DND-41 (cell line): ENCODE measurements around the gene GRIK3.

Experiments used
- ATAC-seq: fragments of 200-7000 bp; cut with Tn5 transposase; 3 replicates; pipeline ENCODE4 v1.9.1; 2021; ENCODE audit warnings: low read depth; ENCODE audit not compliant: insufficient read depth
- DNase-seq: peaks from one replicate; pipeline ENCODE4 v3.0.0-alpha.2; 2020
- H2AFZ ChIP-seq: 2 replicates; pipeline ENCODE4 v1.6.0; 2012; ENCODE audit warnings: low read depth, low read length
- H3K27ac ChIP-seq: 2 replicates; pipeline ENCODE4 v1.5.1; 2012; ENCODE audit warnings: low read length, inconsistent platforms
- H3K27me3 ChIP-seq: fragments of 200-600 bp; sonication (generic); 2 replicates; pipeline ENCODE4 v1.6.0; 2012; ENCODE audit warnings: low read length, mild to moderate bottlenecking, inconsistent platforms; ENCODE audit not compliant: insufficient read depth, poor library complexity
- H3K36me3 ChIP-seq: 2 replicates; pipeline ENCODE4 v1.5.1; 2012; ENCODE audit warnings: low read length, inconsistent platforms; ENCODE audit not compliant: insufficient read depth
- H3K4me1 ChIP-seq: 2 replicates; pipeline ENCODE4 v1.5.1; 2012; ENCODE audit warnings: mild to moderate bottlenecking, low read length; ENCODE audit not compliant: insufficient read depth
- H3K4me2 ChIP-seq: 2 replicates; pipeline ENCODE4 v1.6.0; 2012; ENCODE audit warnings: mild to moderate bottlenecking, moderate library complexity, low read length, inconsistent platforms; ENCODE audit not compliant: insufficient read depth
- H3K4me3 ChIP-seq, 2 experiments: fragments of 200-600 bp in 1 of 2; shearing (Covaris generic) in 1 of 2; 2 replicates each; pipeline ENCODE4 v1.5.1; 2012 to 2016; ENCODE audit warnings: inconsistent platforms in 2 of 2, low read length in 2 of 2, mild to moderate bottlenecking in 2 of 2, low read depth in 1 of 2, moderate library complexity in 1 of 2
- H3K79me2 ChIP-seq: 2 replicates; pipeline ENCODE4 v1.6.0; 2012; ENCODE audit warnings: low read length, inconsistent platforms; ENCODE audit not compliant: insufficient read depth
- H3K9ac ChIP-seq: 2 replicates; pipeline ENCODE4 v1.6.0; 2012; ENCODE audit warnings: low read depth, mild to moderate bottlenecking, inconsistent platforms, low read length, moderate library complexity
- H3K9me3 ChIP-seq: 2 replicates; pipeline ENCODE4 v1.5.1; 2012; ENCODE audit warnings: low read length, moderate library complexity, mild to moderate bottlenecking, inconsistent platforms; ENCODE audit not compliant: insufficient read depth, severe bottlenecking
- H4K20me1 ChIP-seq: 2 replicates; pipeline ENCODE4 v1.6.0; 2012; ENCODE audit warnings: low read length; ENCODE audit not compliant: insufficient read depth
- CTCF ChIP-seq: IDR thresholded peaks from 2 replicates; pipeline ENCODE4 v1.5.1; 2012; ENCODE audit warnings: borderline replicate concordance, low read length, moderate library complexity, mild to moderate bottlenecking; ENCODE audit not compliant: poor library complexity, severe bottlenecking; ENCODE audit errors: extremely low read depth
- EZH2 ChIP-seq: IDR thresholded peaks from 3 replicates; pipeline ENCODE4 v1.6.1; 2012; ENCODE audit warnings: borderline replicate concordance, low read depth, mild to moderate bottlenecking, moderate library complexity, low read length, inconsistent platforms; ENCODE audit not compliant: severe bottlenecking

The GRIK3 gene

GRCh38 chr1:37032660-37033354 is 1.5 kb downstream of the GRIK3 start:
- Histone ChIP-seq H3K27ac (no peak overlapping the region), H3K36me3 (no peaks in the 10 kb centered on the region), H3K4me1 (no peaks in the 10 kb centered on the region), H3K9me3 (no peaks in the 10 kb centered on the region), H2AFZ (no peak overlapping the region), H3K4me2 (no peak overlapping the region), H3K9ac (no peak overlapping the region), H3K79me2 (no peaks in the 10 kb centered on the region), H3K27me3 (peaks cover 14% of the 10 kb centered on the region), H3K4me3 (no peak overlapping the region), H4K20me1 (no peaks in the 10 kb centered on the region; the same call in 1 of the 2 replicates)
- TF ChIP-seq EZH2 (no peak), CTCF (no peak)
- DNase-seq (no peak), ATAC-seq (no peak)

GRCh38 chr1:37031871-37032270 is 2.4 kb downstream of the GRIK3 start:
- H3K27me3 ChIP-seq, result peaks cover 12% of the 10 kb centered on the region
- H3K9ac ChIP-seq, result no peak overlapping the region
- no peak overlapping the region for H3K4me3 ChIP-seq
- no peak overlapping the region for H3K4me2 ChIP-seq
- H3K4me1 ChIP-seq, result no peaks in the 10 kb centered on the region
- H2AFZ ChIP-seq, result no peak overlapping the region
- ATAC-seq, result no peak
- no peaks in the 10 kb centered on the region; the same call in 1 of the 2 replicates for H4K20me1 ChIP-seq
- no peaks in the 10 kb centered on the region for H3K79me2 ChIP-seq
- no peak overlapping the region for H3K27ac ChIP-seq
- TF ChIP-seq CTCF, result no peak
- TF ChIP-seq EZH2, result no peak
- H3K36me3 ChIP-seq, result no peaks in the 10 kb centered on the region
- DNase-seq, result no peak
- H3K9me3 ChIP-seq, result no peaks in the 10 kb centered on the region

- Histone ChIP-seq H3K4me3 (no peak overlapping the region), H2AFZ (no peak overlapping the region), H3K9ac (no peak overlapping the region), H3K4me2 (no peak overlapping the region), H3K27ac (no peak overlapping the region), H3K36me3 (no peaks in the 10 kb centered on the region), H4K20me1 (no peaks in the 10 kb centered on the region; the same call in 1 of the 2 replicates), H3K9me3 (no peaks in the 10 kb centered on the region), H3K27me3 (peaks cover 11% of the 10 kb centered on the region), H3K4me1 (no peaks in the 10 kb centered on the region), H3K79me2 (no peaks in the 10 kb centered on the region)
- TF ChIP-seq CTCF, result no peak
- no peak for TF ChIP-seq EZH2
- DNase-seq (no peak), ATAC-seq (no peak)
Observed at GRCh38 chr1:37031429-37031828, 2.9 kb downstream of the GRIK3 start.

GRCh38 chr1:37028981-37029617 is 5.2 kb downstream of the GRIK3 start:
- ATAC-seq, result no peak
- H3K9me3 ChIP-seq, result no peaks in the 10 kb centered on the region
- no peak overlapping the region for H3K4me2 ChIP-seq
- H3K9ac ChIP-seq, result no peak overlapping the region
- peaks cover 11% of the 10 kb centered on the region for H3K27me3 ChIP-seq
- DNase-seq, result no peak
- TF ChIP-seq EZH2, result no peak
- TF ChIP-seq CTCF, result no peak
- no peak overlapping the region for H3K27ac ChIP-seq
- H3K4me3 ChIP-seq, result no peak overlapping the region
- H3K36me3 ChIP-seq, result no peaks in the 10 kb centered on the region
- H3K79me2 ChIP-seq, result no peaks in the 10 kb centered on the region
- H4K20me1 ChIP-seq, result no peaks in the 10 kb centered on the region; the same call in 1 of the 2 replicates
- no peaks in the 10 kb centered on the region for H3K4me1 ChIP-seq
- no peak overlapping the region for H2AFZ ChIP-seq
